H9 (cell line): ENCODE data around the gene GRIK1. TPM values are rescaled to one million over a fixed set of nuclear protein-coding genes. Genes with fewer than 3 reads are reported as not detected.

ENCODE experiments used
- DNase-seq: peaks from one replicate; pipeline ENCODE4 v3.0.0-alpha.2; 2017
- H2AFZ ChIP-seq: one replicate; pipeline ENCODE4 v1.6.1; 2013; ENCODE audit warnings: mild to moderate bottlenecking, low read length, control low read depth, moderate library complexity
- H2AK5ac ChIP-seq: 2 replicates; pipeline ENCODE4 v1.6.1; 2013; ENCODE audit warnings: low read length, control low read depth, mixed read lengths; ENCODE audit not compliant: insufficient read length
- H2BK120ac ChIP-seq: one replicate; pipeline ENCODE4 v1.6.1; 2013; ENCODE audit warnings: low read depth, mild to moderate bottlenecking, low read length, control low read depth, inconsistent platforms; ENCODE audit not compliant: poor library complexity, severe bottlenecking
- H2BK12ac ChIP-seq: 2 replicates; pipeline ENCODE4 v1.6.1; 2013; ENCODE audit warnings: low read length, control low read depth, mixed read lengths, low read depth; ENCODE audit not compliant: insufficient read length
- H2BK15ac ChIP-seq: 2 replicates; pipeline ENCODE4 v1.6.1; 2013; ENCODE audit warnings: low read depth, low read length, control low read depth
- H2BK20ac ChIP-seq: one replicate; pipeline ENCODE4 v1.6.1; 2013; ENCODE audit warnings: low read depth, mild to moderate bottlenecking, low read length, control low read depth, inconsistent platforms; ENCODE audit not compliant: poor library complexity, severe bottlenecking
- H2BK5ac ChIP-seq: 2 replicates; pipeline ENCODE4 v1.6.1; 2013; ENCODE audit warnings: low read length, control low read depth, mixed read lengths; ENCODE audit not compliant: insufficient read length
- H3K14ac ChIP-seq: 2 replicates; pipeline ENCODE4 v1.6.1; 2013; ENCODE audit warnings: low read length, control low read depth; ENCODE audit not compliant: insufficient read depth
- H3K18ac ChIP-seq: 2 replicates; pipeline ENCODE4 v1.6.1; 2013; ENCODE audit warnings: low read depth, mild to moderate bottlenecking, mixed read lengths, low read length, control low read depth; ENCODE audit not compliant: insufficient read length
- H3K23ac ChIP-seq: 2 replicates; pipeline ENCODE4 v1.6.1; 2013; ENCODE audit warnings: low read length, control low read depth, mixed read lengths, low read depth; ENCODE audit not compliant: insufficient read length
- H3K23me2 ChIP-seq: 2 replicates; pipeline ENCODE4 v1.6.1; 2013; ENCODE audit warnings: low read depth, mild to moderate bottlenecking, mixed read lengths, low read length, control low read depth; ENCODE audit not compliant: insufficient read length, poor library complexity, severe bottlenecking
- H3K27ac ChIP-seq: 2 replicates; pipeline ENCODE4 v1.5.1; 2013; ENCODE audit warnings: low read length, control low read depth, mixed read lengths, low read depth; ENCODE audit not compliant: insufficient read length
- H3K27me3 ChIP-seq: 2 replicates; pipeline ENCODE4 v1.6.1; 2013; ENCODE audit warnings: low read length, control low read depth, inconsistent platforms; ENCODE audit not compliant: insufficient read depth
- H3K4ac ChIP-seq: 2 replicates; pipeline ENCODE4 v1.6.1; 2013; ENCODE audit warnings: low read depth, mild to moderate bottlenecking, control low read depth, inconsistent platforms, low read length, moderate library complexity
- H3K4me1 ChIP-seq: 2 replicates; pipeline ENCODE4 v1.6.1; 2013; ENCODE audit warnings: low read length, control low read depth, inconsistent platforms; ENCODE audit not compliant: insufficient read depth
- H3K4me2 ChIP-seq: 2 replicates; pipeline ENCODE4 v1.6.1; 2013; ENCODE audit warnings: low read length, control low read depth, mixed read lengths; ENCODE audit not compliant: insufficient read length, insufficient read depth
- H3K56ac ChIP-seq: 2 replicates; pipeline ENCODE4 v1.6.1; 2013; ENCODE audit warnings: low read depth, mild to moderate bottlenecking, mixed read lengths, low read length, control low read depth; ENCODE audit not compliant: insufficient read length
- H3K79me1 ChIP-seq: 2 replicates; pipeline ENCODE4 v1.6.1; 2013; ENCODE audit warnings: low read depth, mild to moderate bottlenecking, moderate library complexity, low read length, control low read depth, inconsistent platforms; ENCODE audit not compliant: insufficient read depth, poor library complexity, severe bottlenecking
- H3K79me2 ChIP-seq: 2 replicates; pipeline ENCODE4 v1.6.1; 2013; ENCODE audit warnings: low read length, control low read depth, inconsistent platforms; ENCODE audit not compliant: insufficient read depth
- H3K9ac ChIP-seq: 2 replicates; pipeline ENCODE4 v1.6.1; 2013; ENCODE audit warnings: low read length, control low read depth, mixed read lengths; ENCODE audit not compliant: insufficient read length; ENCODE audit errors: extremely low read depth
- H3K9me3 ChIP-seq: one replicate; pipeline ENCODE4 v1.6.1; 2013; ENCODE audit warnings: low read depth, low read length, inconsistent platforms; ENCODE audit not compliant: control insufficient read depth
- H3T11ph ChIP-seq: one replicate; pipeline ENCODE4 v1.6.1; 2013; ENCODE audit warnings: mild to moderate bottlenecking, low read length, control low read depth, inconsistent platforms
- H4K20me1 ChIP-seq: one replicate; pipeline ENCODE4 v1.6.1; 2013; ENCODE audit not compliant: control insufficient read depth, insufficient read length, insufficient read depth
- H4K5ac ChIP-seq: 2 replicates; pipeline ENCODE4 v1.6.1; 2013; ENCODE audit warnings: low read depth, mild to moderate bottlenecking, mixed read lengths, low read length, control low read depth; ENCODE audit not compliant: insufficient read length
- H4K8ac ChIP-seq: replicated peaks from 2 replicates; pipeline ENCODE4 v1.6.1; 2013; ENCODE audit warnings: low read length, control low read depth, mixed read lengths, low read depth; ENCODE audit not compliant: insufficient read length
- H4K91ac ChIP-seq: 2 replicates; pipeline ENCODE4 v1.6.1; 2013; ENCODE audit warnings: low read depth, mild to moderate bottlenecking, moderate library complexity, mixed read lengths, low read length, control low read depth; ENCODE audit not compliant: insufficient read length
- H3K27ac Mint-ChIP-seq, 3 experiments: 2 replicates in 2 of 3; 3 replicates in 1 of 3; pipeline ENCODE4 v1.8.0; 2020 to 2021; ENCODE audit warnings: mixed read lengths in 3 of 3, mild to moderate bottlenecking in 1 of 3, moderate library complexity in 1 of 3
- H3K27me3 Mint-ChIP-seq: 2 replicates; pipeline ENCODE4 v1.8.0; 2021; ENCODE audit warnings: low read depth, mild to moderate bottlenecking, moderate library complexity, mixed read lengths
- H3K36me3 Mint-ChIP-seq, 3 experiments: 2 replicates in 2 of 3; 3 replicates in 1 of 3; pipeline ENCODE4 v1.8.0; 2020 to 2021; ENCODE audit warnings: low read depth in 3 of 3, mixed read lengths in 3 of 3; ENCODE audit not compliant: insufficient read depth in 1 of 3
- H3K4me1 Mint-ChIP-seq, 2 experiments: 2 replicates each; pipeline ENCODE4 v1.8.0; 2020; ENCODE audit warnings: mixed read lengths in 2 of 2
- H3K4me3 Mint-ChIP-seq, 2 experiments: 2 replicates in 1 of 2; 3 replicates in 1 of 2; pipeline ENCODE4 v1.8.0; 2020 to 2021; ENCODE audit warnings: mild to moderate bottlenecking in 2 of 2, mixed read lengths in 2 of 2, moderate library complexity in 1 of 2
- H3K9me3 Mint-ChIP-seq, 2 experiments: 2 replicates in 1 of 2; 3 replicates in 1 of 2; pipeline ENCODE4 v1.8.0; 2020; ENCODE audit warnings: mild to moderate bottlenecking in 2 of 2, mixed read lengths in 2 of 2, moderate library complexity in 1 of 2
- WGBS: extraction: QIAGEN DNeasy Blood & Tissue Kit; methylation state at CpG from one replicate; pipeline ENCODE4 v1.1.7; 2013; ENCODE audit warnings: missing lambda C conversion rate, low lambda C conversion rate, mixed read lengths; ENCODE audit not compliant: insufficient read length; ENCODE audit errors: extremely low coverage; 5-methylcytosine and 5-hydroxymethylcytosine counted together
- total RNA-seq: library from RNA; stranded (reverse); gene quantifications from 2 replicates; pipeline ENCODE4 v1.2.1, GENCODE V29; 2021
- TF ChIP-seq, protein P1 (sequence below): fragments of 200-600 bp; sonication (generic); conservative IDR thresholded peaks from 3 replicates; pipeline ENCODE4 v1.8.0; 2021; ENCODE audit warnings: antibody characterized with exemption, mild to moderate bottlenecking

The GRIK1 gene
- total RNA-seq, 1 experiment from 2014 or later = not detected

DNA sequence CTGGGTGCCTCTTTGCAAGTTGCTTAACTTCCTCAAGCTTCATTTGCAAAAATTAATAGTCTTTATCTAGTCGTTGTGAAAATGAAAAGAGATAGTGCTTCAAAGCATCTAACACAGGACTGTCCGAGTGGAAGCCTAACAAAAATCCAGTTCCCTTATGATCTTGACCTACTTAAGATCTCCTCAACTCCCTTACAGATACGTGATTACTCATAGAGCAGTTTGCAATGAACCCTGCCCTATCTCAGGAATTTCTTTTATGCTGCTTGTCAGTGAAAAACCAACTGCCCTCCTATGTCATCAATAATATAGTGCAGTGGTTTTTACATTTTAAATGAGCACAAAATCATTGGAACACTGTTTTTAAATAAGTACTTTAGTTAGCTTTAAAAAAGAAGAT is 326.8 kb downstream of the GRIK1 start:
- no CpG with 5 or more reads among the region's 3 CpGs for WGBS
- Histone ChIP-seq H2BK5ac (no peak overlapping the region), H4K5ac (no peak overlapping the region), H3K18ac (no peak overlapping the region), H3K23me2 (no peaks in the 10 kb centered on the region), H4K20me1 (no peaks in the 10 kb centered on the region), H2BK120ac (no peak overlapping the region), H3K79me2 (no peaks in the 10 kb centered on the region), H3K79me1 (no peaks in the 10 kb centered on the region), H2BK12ac (no peak overlapping the region), H2AFZ (no peak overlapping the region), H3T11ph (no peak overlapping the region), H3K14ac (no peak overlapping the region), H3K4me1 (no peaks in the 10 kb centered on the region; the same call in 1 of the 2 replicates), H3K23ac (no peak overlapping the region), H3K27ac (no peak overlapping the region), H3K4me2 (no peak overlapping the region), H3K4ac (no peak overlapping the region), H3K9me3 (no peaks in the 10 kb centered on the region), H3K27me3 (no peaks in the 10 kb centered on the region), H4K91ac (no peak overlapping the region), H3K9ac (no peak overlapping the region), H2AK5ac (no peak overlapping the region), H2BK15ac (no peak overlapping the region), H3K56ac (no peak overlapping the region), H2BK20ac (no peak overlapping the region), H4K8ac (no peak overlapping the region)
- Mint-ChIP-seq H3K36me3 (peaks cover 0 to under 1% (median under 1%) of the 10 kb centered on the region in 3 experiments; a peak in 2 of 7 replicates), H3K27me3 (no peaks in the 10 kb centered on the region), H3K27ac (no peak overlapping the region), H3K9me3 (0 out of 5 replicates have a peak, but pooled peaks cover 0 to under 1% of the 10 kb centered on the region in 2 experiments), H3K4me1 (peaks cover 32 to 36% of the 10 kb centered on the region in 2 experiments), H3K4me3 (no peak overlapping the region)
- no peak for DNase-seq
- TF ChIP-seq, protein P1, sequence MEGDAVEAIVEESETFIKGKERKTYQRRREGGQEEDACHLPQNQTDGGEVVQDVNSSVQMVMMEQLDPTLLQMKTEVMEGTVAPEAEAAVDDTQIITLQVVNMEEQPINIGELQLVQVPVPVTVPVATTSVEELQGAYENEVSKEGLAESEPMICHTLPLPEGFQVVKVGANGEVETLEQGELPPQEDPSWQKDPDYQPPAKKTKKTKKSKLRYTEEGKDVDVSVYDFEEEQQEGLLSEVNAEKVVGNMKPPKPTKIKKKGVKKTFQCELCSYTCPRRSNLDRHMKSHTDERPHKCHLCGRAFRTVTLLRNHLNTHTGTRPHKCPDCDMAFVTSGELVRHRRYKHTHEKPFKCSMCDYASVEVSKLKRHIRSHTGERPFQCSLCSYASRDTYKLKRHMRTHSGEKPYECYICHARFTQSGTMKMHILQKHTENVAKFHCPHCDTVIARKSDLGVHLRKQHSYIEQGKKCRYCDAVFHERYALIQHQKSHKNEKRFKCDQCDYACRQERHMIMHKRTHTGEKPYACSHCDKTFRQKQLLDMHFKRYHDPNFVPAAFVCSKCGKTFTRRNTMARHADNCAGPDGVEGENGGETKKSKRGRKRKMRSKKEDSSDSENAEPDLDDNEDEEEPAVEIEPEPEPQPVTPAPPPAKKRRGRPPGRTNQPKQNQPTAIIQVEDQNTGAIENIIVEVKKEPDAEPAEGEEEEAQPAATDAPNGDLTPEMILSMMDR = no peak
